A549 (cell line): ENCODE measurements around the gene CNIH3. TPM values are rescaled to one million over a fixed set of nuclear protein-coding genes. Genes with fewer than 3 reads are reported as not detected.

Source experiments
- ATAC-seq, 2 experiments: fragments of 200-7000 bp in 1 of 2; fragments of >200 bp in 1 of 2; cut with Nextera tagmentation in 1 of 2; cut with Tn5 transposase in 1 of 2; 3 replicates each; pipeline versions ENCODE4 v1.8.0 to v1.9.1; 2018 to 2020; ENCODE audit warnings: mild to moderate bottlenecking in 1 of 2, moderate library complexity in 1 of 2
- CTCF ChIA-PET: fragments of 300-600 bp; sonication (Branson Sonifier 250); formaldehyde crosslinking; extraction: SDS; loops from one replicate; lab custom pipeline; 2021; ENCODE audit warnings: antibody characterized with exemption, inconsistent platforms; lab: Yijun Ruan, JAX
- POLR2A ChIA-PET: fragments of 350-600 bp; formaldehyde crosslinking; extraction: SDS; loops from one replicate; lab custom pipeline; 2021; ENCODE audit warnings: antibody characterized with exemption, inconsistent platforms; lab: Yijun Ruan, JAX
- DNase-seq, 2 experiments: peaks; one replicate each; pipeline versions ENCODE4 v3.0.0 to v3.0.0-alpha.2; 2011 to 2016; ENCODE audit warnings: low read depth in 1 of 2, low spot score in 1 of 2
- FAIRE-seq: peaks from 2 replicates; lab custom pipeline; 2011; peaks lifted over from hg19 to GRCh38; lab: Jason Lieb, UNC
- H3K27ac ChIP-seq, 2 experiments: fragments of >200 bp; sonication (Bioruptor Twin); formaldehyde crosslinking; 3 replicates each; pipeline ENCODE4 v1.5.1; 2016 to 2017
- H3K4me1 ChIP-seq: fragments of >200 bp; sonication (Bioruptor Twin); formaldehyde crosslinking; 3 replicates; pipeline ENCODE4 v1.6.1; 2016
- H3K4me2 ChIP-seq: fragments of >200 bp; sonication (Bioruptor Twin); formaldehyde crosslinking; 3 replicates; pipeline ENCODE4 v1.6.1; 2016
- H3K4me3 ChIP-seq: fragments of >200 bp; sonication (Bioruptor Twin); formaldehyde crosslinking; 3 replicates; pipeline ENCODE4 v1.5.1; 2016
- H3K9me3 ChIP-seq: fragments of >200 bp; sonication (Bioruptor Twin); formaldehyde crosslinking; 3 replicates; pipeline ENCODE4 v1.6.1; 2016
- BHLHE40 ChIP-seq: IDR thresholded peaks from 2 replicates; pipeline ENCODE4 v1.6.1; 2012; ENCODE audit warnings: low read depth, low read length, inconsistent platforms
- CBX2 ChIP-seq: fragments of 200-600 bp; sonication (generic); IDR thresholded peaks from 2 replicates; pipeline ENCODE4 v1.6.1; 2016; ENCODE audit warnings: low read depth, mild to moderate bottlenecking, borderline replicate concordance
- CEBPB ChIP-seq, 2 experiments: fragments of >200 bp in 1 of 2; sonication (Bioruptor Twin) in 1 of 2; formaldehyde crosslinking in 1 of 2; IDR thresholded peaks; 2 replicates each; pipeline ENCODE4 v1.6.1; 2012 to 2016
- CHD2 ChIP-seq: fragments of 150-350 bp; IDR thresholded peaks from 2 replicates; pipeline ENCODE4 v1.6.1; 2014; ENCODE audit warnings: low read length; ENCODE audit not compliant: partially characterized antibody
- CHD4 ChIP-seq: fragments of 200-600 bp; sonication (generic); IDR thresholded peaks from 2 replicates; pipeline ENCODE4 v1.6.1; 2016; ENCODE audit warnings: antibody characterized with exemption, mild to moderate bottlenecking, borderline replicate concordance
- EP300 ChIP-seq, 2 experiments: fragments of >200 bp; sonication (Bioruptor Twin); formaldehyde crosslinking; IDR thresholded peaks; 2 replicates in 1 of 2; 3 replicates in 1 of 2; pipeline ENCODE4 v1.6.1; 2016 to 2017
- ESRRA ChIP-seq: fragments of 150-350 bp; IDR thresholded peaks from 2 replicates; pipeline ENCODE4 v1.6.1; 2014; ENCODE audit warnings: mild to moderate bottlenecking, low read length, borderline replicate concordance
- FOSL2 ChIP-seq, 2 experiments: fragments of 450-650 bp in 1 of 2; fragments of >200 bp in 1 of 2; sonication (Bioruptor Twin) in 1 of 2; formaldehyde crosslinking; IDR thresholded peaks; 2 replicates each; pipeline versions ENCODE4 v1.5.0 to v1.6.1; 2016 to 2020; ENCODE audit warnings: mild to moderate bottlenecking in 1 of 2, moderate library complexity in 1 of 2
- GATA3 ChIP-seq: IDR thresholded peaks from 2 replicates; pipeline ENCODE4 v1.6.1; 2012; ENCODE audit warnings: borderline replicate concordance
- HES2 ChIP-seq: fragments of >200 bp; sonication (Bioruptor Twin); formaldehyde crosslinking; IDR thresholded peaks from 2 replicates; pipeline ENCODE4 v1.6.1; 2016
- JUNB ChIP-seq: fragments of >200 bp; sonication (Bioruptor Twin); formaldehyde crosslinking; IDR thresholded peaks from 2 replicates; pipeline ENCODE4 v1.6.1; 2016
- MYC ChIP-seq: IDR thresholded peaks from 2 replicates; pipeline ENCODE4 v1.6.1; 2012; ENCODE audit warnings: mild to moderate bottlenecking, inconsistent platforms, low read length, improper control_type of control experiment, borderline replicate concordance
- NFE2L2 ChIP-seq: fragments of 150-350 bp; conservative IDR thresholded peaks from 2 replicates; pipeline ENCODE4 v1.6.1; 2014; ENCODE audit warnings: low read length
- NPAS2 ChIP-seq: fragments of 250-450 bp; sonication (Bioruptor Pico); IDR thresholded peaks from 2 replicates; pipeline ENCODE4 v1.8.0; 2022; ENCODE audit warnings: mild to moderate bottlenecking, moderate library complexity, borderline replicate concordance
- PBX3 ChIP-seq: IDR thresholded peaks from 2 replicates; pipeline ENCODE4 v1.6.1; 2012
- POLR2A ChIP-seq: IDR thresholded peaks from 2 replicates; pipeline ENCODE4 v1.6.1; 2012; ENCODE audit warnings: mild to moderate bottlenecking, low read length
- POLR2AphosphoS2 ChIP-seq: conservative IDR thresholded peaks from 2 replicates; pipeline ENCODE4 v1.6.1; 2012; ENCODE audit warnings: low read length, improper control_type of control experiment, inconsistent platforms
- RAD21 ChIP-seq, 2 experiments: fragments of >200 bp in 1 of 2; sonication (Bioruptor Twin) in 1 of 2; formaldehyde crosslinking in 1 of 2; IDR thresholded peaks in 1 of 2; conservative IDR thresholded peaks in 1 of 2; 2 replicates in 1 of 2; 3 replicates in 1 of 2; pipeline ENCODE4 v1.6.1; 2012 to 2018; ENCODE audit warnings: inconsistent platforms in 1 of 2
- RARB ChIP-seq: fragments of 250-450 bp; sonication (Bioruptor Pico); IDR thresholded peaks from 2 replicates; pipeline ENCODE4 v1.8.0; 2021; ENCODE audit warnings: mild to moderate bottlenecking, moderate library complexity
- SMC3 ChIP-seq: fragments of >200 bp; sonication (Bioruptor Twin); formaldehyde crosslinking; IDR thresholded peaks from 3 replicates; pipeline ENCODE4 v1.6.1; 2018; ENCODE audit warnings: inconsistent platforms
- SREBF2 ChIP-seq: fragments of 450-650 bp; IDR thresholded peaks from 2 replicates; pipeline ENCODE4 v1.6.1; 2014; ENCODE audit warnings: mild to moderate bottlenecking, moderate library complexity
- TFCP2L1 ChIP-seq: fragments of 250-450 bp; sonication (Bioruptor Pico); IDR thresholded peaks from 2 replicates; pipeline ENCODE4 v1.5.0; 2021; ENCODE audit warnings: mild to moderate bottlenecking
- ZFP36 ChIP-seq: fragments of 450-650 bp; IDR thresholded peaks from 2 replicates; pipeline ENCODE4 v1.6.1; 2014; ENCODE audit warnings: borderline replicate concordance; ENCODE audit not compliant: partially characterized antibody
- WGBS: methylation state at CpG from one replicate; pipeline ENCODE4 v1.1.6; 2017; ENCODE audit errors: missing lambda C conversion rate; 5-methylcytosine and 5-hydroxymethylcytosine counted together
- polyA plus RNA-seq, 4 experiments: library from polyadenylated mRNA; depleted of rRNA in 3 of 4; stranded (reverse); fragments of >200 nt; fragmentation: RNase III in 1 of 4; extraction: RNeasy Plus Mini Kit Qiagen cat#74134 plus additional on column Dnase treatment in 1 of 4; gene quantifications; 2 replicates in 3 of 4; 3 replicates in 1 of 4; pipeline ENCODE4 v1.2.3, GENCODE V29; 2011 to 2017
- TF ChIP-seq, protein P1 (sequence below): IDR thresholded peaks from 2 replicates; pipeline ENCODE4 v1.6.1; 2012; ENCODE audit warnings: low read depth, borderline replicate concordance
- TF ChIP-seq, protein P2 (sequence below): IDR thresholded peaks from 2 replicates; pipeline ENCODE4 v1.6.1; 2012

CNIH3 gene
- polyA plus RNA-seq, 2 of the 4 experiments (the other 2 are of a cell fraction): 0.61 to 0.85 TPM

- no peak for ATAC-seq
- no peak overlapping the region for H3K4me3 ChIP-seq
- no peak overlapping the region for H3K4me2 ChIP-seq
- TF ChIP-seq SMC3 (no peak), RAD21 (conservative IDR thresholded peaks at IDR 0.05 in 1 of 2, IDR thresholded peaks at IDR 0.05 in 1 of 2) (no peak), POLR2AphosphoS2 (no peak), NFE2L2 (no peak), SREBF2 (no peak), ESRRA (no peak), BHLHE40 (no peak), JUNB (no peak), CBX2 (no peak), POLR2A (no peak), EP300 (IDR thresholded peaks at IDR 0.05) (no peak), FOSL2 (IDR thresholded peaks at IDR 0.05) (no peak), FOSL2 (CRISPR knock-in tag; IDR thresholded peaks at IDR 0.05) (no peak), PBX3 (no peak), NPAS2 (CRISPR knock-in tag) (no peak), HES2 (no peak), ZFP36 (no peak), MYC (no peak)
- TF ChIP-seq, protein P1, sequence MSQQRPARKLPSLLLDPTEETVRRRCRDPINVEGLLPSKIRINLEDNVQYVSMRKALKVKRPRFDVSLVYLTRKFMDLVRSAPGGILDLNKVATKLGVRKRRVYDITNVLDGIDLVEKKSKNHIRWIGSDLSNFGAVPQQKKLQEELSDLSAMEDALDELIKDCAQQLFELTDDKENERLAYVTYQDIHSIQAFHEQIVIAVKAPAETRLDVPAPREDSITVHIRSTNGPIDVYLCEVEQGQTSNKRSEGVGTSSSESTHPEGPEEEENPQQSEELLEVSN: no peak
- POLR2A ChIA-PET: no interaction called here
- no peak for FAIRE-seq
- no peak for DNase-seq
- H3K27ac ChIP-seq: no peak overlapping the region
- CTCF ChIA-PET: interaction anchor here (0.6 to 0.9 kb wide), 2 partner anchors 11 to 14 kb away, joined by 3 to 4 read pairs; no protein-coding TSS in a partner anchor
- H3K9me3 ChIP-seq: no peaks in the 10 kb centered on the region
- 59% methylated on average over 6 of the region's 6 CpGs for WGBS
- H3K4me1 ChIP-seq: no peaks in the 10 kb centered on the region
Measured at GRCh38 chr1:224714553-224714952, 98.4 kb downstream of the CNIH3 start.

DNA sequence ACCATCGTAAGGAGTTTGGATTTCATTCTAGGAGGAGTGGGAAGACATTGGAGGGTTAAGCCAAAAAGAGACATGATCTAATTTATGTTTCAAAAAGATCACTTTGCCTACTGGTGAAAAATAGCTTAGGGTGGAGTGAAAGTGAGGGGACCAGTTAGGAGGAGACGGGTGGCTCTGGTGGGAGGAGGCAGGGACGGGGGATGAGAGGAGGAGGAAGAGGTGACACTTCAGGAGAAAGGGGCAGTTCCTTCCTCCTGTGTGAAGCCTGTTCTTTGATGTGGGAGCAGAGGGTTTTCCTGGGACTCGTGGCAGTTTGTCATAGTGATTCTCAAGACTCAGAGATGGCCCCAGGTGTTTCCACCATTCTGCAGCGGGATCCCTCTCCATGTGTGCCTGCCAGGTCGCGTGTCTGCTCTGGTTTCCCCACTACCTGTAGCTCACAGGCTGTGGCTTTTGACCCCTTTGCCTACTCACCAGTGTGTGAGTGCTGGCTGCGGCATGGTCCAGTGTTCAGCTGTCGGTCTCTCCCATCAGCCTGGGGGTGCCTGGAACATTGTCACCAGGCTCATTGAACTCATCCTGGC is 102.4 kb downstream of the CNIH3 start:
- 48% methylated on average over 9 of the region's 9 CpGs for WGBS
- ChIA-PET CTCF (interaction anchor here (0.9 to 2.0 kb wide), 2 partner anchors 11 to 86 kb away, joined by 3 to 6 read pairs; no protein-coding TSS in a partner anchor), POLR2A (no interaction called here)
- H3K27ac ChIP-seq: no peak overlapping the region
- FAIRE-seq (no peak), DNase-seq (no peak), ATAC-seq (no peak)
- H3K4me3 ChIP-seq: no peak overlapping the region
- no peak overlapping the region for H3K4me2 ChIP-seq
- no peaks in the 10 kb centered on the region for H3K9me3 ChIP-seq
- TF ChIP-seq CHD2 (no peak), TFCP2L1 (CRISPR knock-in tag) (no peak), GATA3 (no peak), CEBPB (IDR thresholded peaks at IDR 0.05) (no peak), RARB (CRISPR knock-in tag) (no peak), CHD4 (no peak)
- TF ChIP-seq, protein P2, sequence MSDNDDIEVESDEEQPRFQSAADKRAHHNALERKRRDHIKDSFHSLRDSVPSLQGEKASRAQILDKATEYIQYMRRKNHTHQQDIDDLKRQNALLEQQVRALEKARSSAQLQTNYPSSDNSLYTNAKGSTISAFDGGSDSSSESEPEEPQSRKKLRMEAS: no peak
- H3K4me1 ChIP-seq: no peaks in the 10 kb centered on the region
